ENCODE results near the gene PSMA3. TPM values are rescaled to one million over a fixed set of nuclear protein-coding genes. Genes with fewer than 3 reads are reported as not detected.

PSMA3 gene
- total RNA-seq, 1 donor from 2014 or later: 146 TPM

DNA sequence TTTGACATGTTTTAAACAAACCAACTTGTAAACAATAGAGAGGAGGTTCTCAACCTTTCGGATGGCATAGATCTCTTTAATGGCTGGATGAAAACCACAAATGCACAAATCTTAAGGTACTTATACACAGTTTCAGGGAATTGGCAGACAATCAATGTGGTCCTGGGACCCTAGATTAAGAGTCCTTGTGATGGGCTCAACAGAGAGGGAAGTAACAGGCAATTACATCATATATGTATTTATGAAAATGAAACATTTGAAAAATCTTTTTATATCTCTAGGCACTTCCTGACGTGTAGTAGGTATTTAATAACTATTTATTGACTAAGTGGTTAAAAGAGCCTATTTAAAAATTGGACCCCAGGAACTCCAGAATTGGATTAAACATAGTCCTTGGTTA is 43.8 kb upstream of the PSMA3 start:
- TF ChIP-seq, protein P1, sequence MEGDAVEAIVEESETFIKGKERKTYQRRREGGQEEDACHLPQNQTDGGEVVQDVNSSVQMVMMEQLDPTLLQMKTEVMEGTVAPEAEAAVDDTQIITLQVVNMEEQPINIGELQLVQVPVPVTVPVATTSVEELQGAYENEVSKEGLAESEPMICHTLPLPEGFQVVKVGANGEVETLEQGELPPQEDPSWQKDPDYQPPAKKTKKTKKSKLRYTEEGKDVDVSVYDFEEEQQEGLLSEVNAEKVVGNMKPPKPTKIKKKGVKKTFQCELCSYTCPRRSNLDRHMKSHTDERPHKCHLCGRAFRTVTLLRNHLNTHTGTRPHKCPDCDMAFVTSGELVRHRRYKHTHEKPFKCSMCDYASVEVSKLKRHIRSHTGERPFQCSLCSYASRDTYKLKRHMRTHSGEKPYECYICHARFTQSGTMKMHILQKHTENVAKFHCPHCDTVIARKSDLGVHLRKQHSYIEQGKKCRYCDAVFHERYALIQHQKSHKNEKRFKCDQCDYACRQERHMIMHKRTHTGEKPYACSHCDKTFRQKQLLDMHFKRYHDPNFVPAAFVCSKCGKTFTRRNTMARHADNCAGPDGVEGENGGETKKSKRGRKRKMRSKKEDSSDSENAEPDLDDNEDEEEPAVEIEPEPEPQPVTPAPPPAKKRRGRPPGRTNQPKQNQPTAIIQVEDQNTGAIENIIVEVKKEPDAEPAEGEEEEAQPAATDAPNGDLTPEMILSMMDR (IDR thresholded peaks at IDR 0.05): no peak
- H3K27me3 ChIP-seq: no peaks in the 10 kb centered on the region
- ATAC-seq (no peak), DNase-seq (no peak)
- intact Hi-C loops (cut with DNase I): no loop called here
- peak overlapping the region; percentile 93 for H3K27ac ChIP-seq
- H3K9me3 ChIP-seq: no peaks in the 10 kb centered on the region
- H3K36me3 ChIP-seq: peaks cover 8% of the 10 kb centered on the region
- H3K4me1 ChIP-seq: peaks cover 11% of the 10 kb centered on the region
- H3K4me3 ChIP-seq: peak overlapping the region; percentile 88

DNA sequence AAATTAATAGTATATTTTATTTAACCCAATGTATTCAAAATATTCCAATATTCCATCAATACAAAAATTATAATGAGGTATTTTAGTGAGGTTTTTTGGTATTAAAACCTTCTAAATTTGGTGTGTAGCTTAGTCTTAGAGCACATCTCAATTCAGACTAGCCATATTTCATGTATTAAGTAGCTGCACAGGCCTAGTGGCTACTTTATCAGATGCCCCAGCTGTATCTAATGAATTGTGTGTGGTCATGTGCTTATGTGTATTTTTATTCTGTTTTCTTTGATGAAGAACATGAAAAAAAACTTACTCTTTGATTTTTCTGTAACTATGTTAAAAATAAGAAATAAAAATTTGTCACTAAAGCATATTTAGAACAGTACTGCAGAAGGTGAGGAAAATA is 31.5 kb upstream of the PSMA3 start:
- H3K4me3 ChIP-seq: no peak overlapping the region
- no peaks in the 10 kb centered on the region for H3K4me1 ChIP-seq
- no peaks in the 10 kb centered on the region for H3K27me3 ChIP-seq
- intact Hi-C loops (cut with DNase I): no loop called here
- TF ChIP-seq, protein P1 (IDR thresholded peaks at IDR 0.05): no peak
- ATAC-seq (no peak), DNase-seq (no peak)
- H3K36me3 ChIP-seq: peaks cover 84% of the 10 kb centered on the region
- H3K27ac ChIP-seq: no peak overlapping the region
- no peaks in the 10 kb centered on the region for H3K9me3 ChIP-seq

DNA sequence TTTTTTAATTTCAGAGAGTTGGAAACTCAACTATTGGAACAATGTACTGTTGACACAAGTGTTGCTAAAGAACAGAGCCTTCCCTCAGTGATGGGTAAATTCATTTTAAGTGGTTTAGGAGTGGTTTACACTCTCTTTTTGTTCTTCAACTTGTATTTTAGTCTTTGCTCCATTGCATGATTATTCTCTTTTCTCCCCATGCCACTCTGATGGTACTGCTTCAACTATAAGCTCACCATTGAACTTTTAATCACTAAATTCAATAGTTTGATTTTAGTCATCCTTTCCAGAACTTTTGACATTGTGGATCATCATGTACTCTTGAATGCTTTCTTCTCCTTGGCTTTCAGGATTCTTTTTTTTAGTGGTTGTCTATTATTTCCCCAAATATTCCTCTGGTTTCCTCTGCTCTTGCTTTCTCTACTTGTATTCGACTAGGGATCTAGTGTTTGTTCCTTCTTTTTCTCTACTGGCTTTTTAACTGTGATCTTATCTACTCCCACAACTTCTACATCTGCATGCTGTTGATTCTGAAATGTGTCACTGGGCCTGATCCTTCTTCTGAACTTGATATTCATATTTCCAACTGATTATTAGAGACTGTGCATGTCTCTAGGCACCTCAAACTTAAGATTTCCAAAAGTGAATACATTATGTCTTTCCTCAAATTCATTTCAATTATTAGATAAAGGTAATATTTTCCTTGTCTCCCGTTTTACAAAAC is 29.3 kb upstream of the PSMA3 start:
- DNase-seq: no peak
- ATAC-seq: no peak
- no peaks in the 10 kb centered on the region for H3K27me3 ChIP-seq
- intact Hi-C loops (cut with DNase I): no loop called here
- TF ChIP-seq, protein P1 (IDR thresholded peaks at IDR 0.05): no peak
- no peaks in the 10 kb centered on the region for H3K9me3 ChIP-seq
- H3K27ac ChIP-seq: no peak overlapping the region
- H3K4me1 ChIP-seq: no peaks in the 10 kb centered on the region
- H3K36me3 ChIP-seq: peaks cover 82% of the 10 kb centered on the region
- H3K4me3 ChIP-seq: no peak overlapping the region

DNA sequence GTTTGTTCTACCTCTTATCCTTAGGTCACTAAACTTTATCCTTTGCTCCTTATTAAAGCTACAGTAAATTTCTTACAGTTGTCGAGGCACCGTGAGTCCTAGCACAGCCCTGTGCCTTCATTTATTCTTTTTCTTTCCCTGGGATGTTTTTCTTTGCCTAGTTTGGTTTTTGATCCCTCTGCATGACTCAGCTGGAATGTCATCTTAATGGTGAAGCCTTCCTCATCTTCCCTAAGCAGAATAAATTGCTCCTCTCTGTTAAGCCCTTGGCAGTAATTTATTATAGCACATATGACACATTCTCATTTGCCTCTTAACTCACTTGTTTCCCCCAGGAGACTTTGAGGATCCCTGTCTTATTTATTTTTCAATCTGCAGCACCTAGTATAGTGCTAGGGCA is 28.1 kb upstream of the PSMA3 start:
- no peak overlapping the region for H3K27ac ChIP-seq
- no peak for DNase-seq
- no peaks in the 10 kb centered on the region for H3K4me1 ChIP-seq
- no peak for ATAC-seq
- H3K27me3 ChIP-seq: no peaks in the 10 kb centered on the region
- TF ChIP-seq, protein P1 (IDR thresholded peaks at IDR 0.05): no peak
- intact Hi-C loops (cut with DNase I): no loop called here
- H3K9me3 ChIP-seq: no peaks in the 10 kb centered on the region
- H3K36me3 ChIP-seq: peaks cover 78% of the 10 kb centered on the region
- H3K4me3 ChIP-seq: no peak overlapping the region

DNA sequence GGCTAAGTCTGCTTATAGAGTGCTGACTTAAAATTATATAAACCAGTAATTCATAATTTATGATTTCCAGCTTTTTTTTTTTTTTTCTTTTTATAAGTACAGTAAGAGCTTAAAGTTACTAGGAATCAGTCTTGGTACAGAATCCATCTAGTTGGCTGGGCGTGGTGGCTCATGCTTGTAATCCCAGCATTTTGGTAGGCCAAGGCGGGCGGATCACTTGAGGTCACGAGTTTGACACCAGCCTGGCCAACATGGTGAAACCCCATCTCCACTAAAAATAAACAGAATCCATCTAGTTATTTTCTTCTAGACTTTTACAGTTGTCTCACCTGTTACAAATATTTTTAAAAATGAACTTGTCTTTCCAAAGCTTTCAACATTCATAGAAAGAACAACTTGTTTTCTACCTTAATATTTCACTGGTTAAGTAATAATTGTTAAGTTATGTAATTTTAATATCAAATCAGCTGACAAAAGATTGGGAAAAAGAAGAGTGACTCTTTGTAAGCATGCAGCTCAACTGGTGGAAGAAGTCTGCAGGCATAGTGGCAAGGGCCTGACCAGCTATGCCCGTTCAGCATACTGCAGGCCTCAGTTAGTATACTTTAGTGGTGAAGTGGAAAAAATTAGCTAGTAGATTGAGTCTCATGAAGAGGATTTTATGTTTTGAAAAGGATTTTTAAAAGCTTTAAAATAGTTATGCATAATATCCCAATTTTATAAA is 17.4 kb upstream of the PSMA3 start:
- Histone ChIP-seq H3K27me3 (no peaks in the 10 kb centered on the region), H3K4me3 (no peak overlapping the region), H3K9me3 (no peaks in the 10 kb centered on the region), H3K36me3 (peaks cover 59% of the 10 kb centered on the region), H3K4me1 (no peaks in the 10 kb centered on the region), H3K27ac (no peak overlapping the region)
- intact Hi-C loops (cut with DNase I): no loop called here
- no peak for DNase-seq
- ATAC-seq: no peak
- TF ChIP-seq, protein P1 (IDR thresholded peaks at IDR 0.05): no peak
